Right ventricle myocardium inferior (tissue), 1 donor: ENCODE results near the gene ZNF597. TPM values are rescaled to one million over a fixed set of nuclear protein-coding genes. Genes with fewer than 3 reads are reported as not detected.

Experiments used
- ATAC-seq: fragments of 200-7000 bp; cut with Tn5 transposase; one replicate; pipeline ENCODE4 v1.9.1; 2020; ENCODE audit warnings: mild to moderate bottlenecking, moderate library complexity
- DNase-seq: peaks from one replicate; pipeline ENCODE4 v3.0.0; 2021; ENCODE audit errors: missing footprints
- intact Hi-C: fragments of 100-400 bp; cut with DNase I; formaldehyde crosslinking; loops from one replicate; pipeline ENCODE4 v1.11.0; 2022
- long read RNA-seq: library from polyadenylated mRNA; unstranded; transcript quantifications from one replicate; pipeline ENCODE4 v2.0.0, GENCODE V29; 2021
- total RNA-seq: library from RNA; stranded (reverse); fragmentation: NEBNext Ultra II Directional; extraction: Animal tissue kit (Norgen Biotek cat#: 25700); gene quantifications from one replicate; pipeline ENCODE4 v1.2.1, GENCODE V29; 2021
- donor health status: DM: no; HTN: yes; CAD: no; lungs with severe emphysema.

ZNF597 gene
- 1.8 TPM for total RNA-seq
- long read RNA-seq, full-length matches to known transcripts = 1 of 1 reads
- long read RNA-seq, partial matches to known transcripts = 0 of 1 reads
- long read RNA-seq, other reads (novel, unspliced or antisense) = 0 of 1 reads

- ATAC-seq = peak; percentile 98
- intact Hi-C loops = loop anchor here (5.0 kb wide), 1 partner anchor 41 kb away; the partner anchor contains the start of genes ZNF174 and ZSCAN32
Measured at GRCh38 chr16:3443108-3444031, at the start of gene ZNF597, which contains the start of gene NAA60. ZNF597 (minus strand) TSS chr16:3443504; CDS start chr16:3443153, 351 bp downstream. NAA60 (plus strand) TSS chr16:3443680; CDS start chr16:3476228, 32,548 bp downstream.

GRCh38 chr16:3492356-3492755 is 49.1 kb upstream of the ZNF597 start:
- intact Hi-C loops = no loop called here
- ATAC-seq (no peak), DNase-seq (no peak)

More at GRCh38 chr16:3443108-3444031, at the start of gene ZNF597, which contains the start of gene NAA60:
- DNase-seq = peak; percentile 84

- peak; percentile 1 for ATAC-seq
- intact Hi-C loops = no loop called here
- DNase-seq = no peak
Measured at GRCh38 chr16:3490911-3491629, 47.8 kb upstream of the ZNF597 start.

GRCh38 chr16:3488801-3489200 is 45.5 kb upstream of the ZNF597 start:
- DNase-seq (no peak), ATAC-seq (no peak)
- intact Hi-C loops = no loop called here

GRCh38 chr16:3487521-3488410 is 44.5 kb upstream of the ZNF597 start:
- intact Hi-C loops = no loop called here
- ATAC-seq (no peak), DNase-seq (no peak)

- DNase-seq (no peak), ATAC-seq (peak; percentile 15)
- intact Hi-C loops = no loop called here
Measured at GRCh38 chr16:3486506-3487215, 43.4 kb upstream of the ZNF597 start.

- no peak for ATAC-seq
- DNase-seq = no peak
- intact Hi-C loops = no loop called here
Measured at GRCh38 chr16:3485821-3486505, 42.7 kb upstream of the ZNF597 start.

- no peak for DNase-seq
- intact Hi-C loops = no loop called here
Measured at GRCh38 chr16:3485097-3485745, 41.9 kb upstream of the ZNF597 start.

GRCh38 chr16:3484318-3485096 is 41.2 kb upstream of the ZNF597 start:
- DNase-seq = no peak
- intact Hi-C loops = no loop called here
- ATAC-seq = no peak

More at GRCh38 chr16:3485097-3485745, 41.9 kb upstream of the ZNF597 start:
- ATAC-seq = no peak

- ATAC-seq (no peak), DNase-seq (no peak)
- intact Hi-C loops = no loop called here
Measured at GRCh38 chr16:3482659-3483241, 39.4 kb upstream of the ZNF597 start.

- DNase-seq (no peak), ATAC-seq (no peak)
- intact Hi-C loops = no loop called here
Measured at GRCh38 chr16:3481696-3482658, 38.7 kb upstream of the ZNF597 start.

- DNase-seq = no peak
- intact Hi-C loops = no loop called here
- peak; percentile 53 for ATAC-seq
Measured at GRCh38 chr16:3480901-3481695, 37.8 kb upstream of the ZNF597 start.

- DNase-seq (no peak), ATAC-seq (no peak)
- intact Hi-C loops = no loop called here
Measured at GRCh38 chr16:3479654-3480216, 36.4 kb upstream of the ZNF597 start.
